HepG2 (cell line): ENCODE data around the gene EIF5B. TPM values are rescaled to one million over a fixed set of nuclear protein-coding genes. Genes with fewer than 3 reads are reported as not detected.

Source experiments
- ATAC-seq: fragments of 200-7000 bp; cut with Tn5 transposase; 3 replicates; pipeline ENCODE4 v1.9.1; 2020; ENCODE audit warnings: mild to moderate bottlenecking, moderate library complexity
- BruUV-seq: library from RNA; stranded (reverse); fragments of 400-500 nt; replicated peaks from 2 replicates; lab custom pipeline; 2021; lab: Mats Ljungman, UMichigan
- CTCF ChIA-PET: fragments of 300-600 bp; formaldehyde crosslinking; extraction: SDS; loops from one replicate; lab custom pipeline; 2021; ENCODE audit warnings: low total read pairs, inconsistent platforms, low intra/inter-chr PET ratio; lab: Yijun Ruan, JAX
- POLR2A ChIA-PET: fragments of 350-600 bp; sonication (Branson Sonifier 250); formaldehyde crosslinking; loops from one replicate; lab custom pipeline; 2020; ENCODE audit warnings: antibody characterized with exemption, inconsistent platforms; lab: Yijun Ruan, JAX
- DNase-seq: peaks from one replicate; pipeline ENCODE4 v3.0.0-alpha.2; 2015; ENCODE audit warnings: low spot score
- FAIRE-seq: peaks from 3 replicates; lab custom pipeline; 2011; peaks lifted over from hg19 to GRCh38; lab: Jason Lieb, UNC
- H2AFZ ChIP-seq: one replicate; pipeline ENCODE4 v1.6.1; 2011; ENCODE audit warnings: low read length, inconsistent platforms
- H3K27ac ChIP-seq: fragments of 300-600 bp; 3 replicates; pipeline ENCODE4 v1.8.0; 2011; ENCODE audit warnings: mixed run types, mild to moderate bottlenecking, mixed read lengths, low read length, inconsistent platforms; ENCODE audit not compliant: insufficient read depth; ENCODE audit errors: extremely low read length
- H3K27me3 ChIP-seq, 2 experiments: fragments of 200-600 bp in 1 of 2; 2 replicates in 1 of 2; 3 replicates in 1 of 2; pipeline versions ENCODE4 v1.6.0 to v1.8.0; 2011; ENCODE audit warnings: low read length in 2 of 2, mild to moderate bottlenecking in 2 of 2, moderate library complexity in 2 of 2, inconsistent platforms in 1 of 2; ENCODE audit not compliant: insufficient read depth in 2 of 2, control insufficient read depth in 1 of 2
- H3K36me3 ChIP-seq, 2 experiments: fragments of 200-600 bp in 1 of 2; replicated peaks in 1 of 2; 2 replicates in 1 of 2; 3 replicates in 1 of 2; pipeline versions ENCODE4 v1.5.1 to v1.8.0; 2011; ENCODE audit warnings: low read length in 2 of 2, inconsistent platforms in 1 of 2; ENCODE audit not compliant: insufficient read depth in 2 of 2, control insufficient read depth in 1 of 2
- H3K4me1 ChIP-seq: 2 replicates; pipeline ENCODE4 v1.5.1; 2012; ENCODE audit warnings: low read length, inconsistent platforms; ENCODE audit not compliant: insufficient read depth
- H3K4me2 ChIP-seq: 2 replicates; pipeline ENCODE4 v1.6.0; 2011; ENCODE audit warnings: low read depth, low read length, inconsistent platforms
- H3K4me3 ChIP-seq, 3 experiments: fragments of 200-600 bp in 1 of 3; sonication (generic), shearing (Covaris generic) in 1 of 3; replicated peaks in 1 of 3; 2 replicates each; pipeline ENCODE4 v1.5.1; 2011 to 2016; ENCODE audit warnings: low read length in 3 of 3, inconsistent platforms in 2 of 3, low read depth in 2 of 3, mild to moderate bottlenecking in 2 of 3, control low read depth in 1 of 3, mixed read lengths in 1 of 3; ENCODE audit not compliant: insufficient read depth in 1 of 3
- H3K79me2 ChIP-seq: one replicate; pipeline ENCODE4 v1.6.1; 2011; ENCODE audit warnings: low read length, inconsistent platforms; ENCODE audit not compliant: insufficient read depth
- H3K9ac ChIP-seq: 2 replicates; pipeline ENCODE4 v1.6.0; 2011; ENCODE audit warnings: mild to moderate bottlenecking, low read depth, low read length, inconsistent platforms; ENCODE audit not compliant: insufficient read depth
- H3K9me3 ChIP-seq: 2 replicates; pipeline ENCODE4 v1.5.1; 2012; ENCODE audit warnings: mild to moderate bottlenecking, low read length
- H4K20me1 ChIP-seq: 2 replicates; pipeline ENCODE4 v1.6.0; 2011; ENCODE audit warnings: inconsistent platforms, mild to moderate bottlenecking, low read length, moderate library complexity; ENCODE audit not compliant: insufficient read depth
- ATRX ChIP-seq: sonication (generic); formaldehyde crosslinking; IDR thresholded peaks from 2 replicates; pipeline ENCODE4 v1.4.0; 2020; ENCODE audit warnings: missing genetic modification reagents, borderline replicate concordance
- FOXA3 ChIP-seq: IDR thresholded peaks from 2 replicates; pipeline ENCODE4 v1.6.1; 2016; ENCODE audit warnings: missing genetic modification reagents, missing compliant biosample characterization
- FOXJ3 ChIP-seq: sonication (generic); formaldehyde crosslinking; IDR thresholded peaks from 2 replicates; pipeline ENCODE4 v1.4.0; 2020; ENCODE audit warnings: missing genetic modification reagents, mild to moderate bottlenecking, borderline replicate concordance
- GTF2F1 ChIP-seq: fragments of 150-350 bp; IDR thresholded peaks from 2 replicates; pipeline ENCODE4 v1.6.1; 2014; ENCODE audit warnings: low read length
- HMGA1 ChIP-seq: sonication (generic); formaldehyde crosslinking; conservative IDR thresholded peaks from 2 replicates; pipeline ENCODE4 v1.4.0; 2020; ENCODE audit warnings: missing genetic modification reagents
- MAFF ChIP-seq: IDR thresholded peaks from 2 replicates; pipeline ENCODE4 v1.6.1; 2011; ENCODE audit warnings: low read depth, low read length, improper control_type of control experiment
- MIXL1 ChIP-seq: IDR thresholded peaks from 2 replicates; pipeline ENCODE4 v1.6.1; 2016
- MTF2 ChIP-seq: sonication (generic); formaldehyde crosslinking; IDR thresholded peaks from 2 replicates; pipeline ENCODE4 v1.5.0; 2020; ENCODE audit warnings: missing genetic modification reagents, borderline replicate concordance
- PCBP2 ChIP-seq: fragments of 200-400 bp; formaldehyde crosslinking; optimal IDR thresholded peaks from 2 replicates; pipeline ENCODE3; 2018; ENCODE audit warnings: low read length, low read depth; ENCODE audit not compliant: poor library complexity, severe bottlenecking
- PHF20 ChIP-seq: sonication (generic); formaldehyde crosslinking; IDR thresholded peaks from 2 replicates; pipeline ENCODE4 v1.5.0; 2020; ENCODE audit warnings: mild to moderate bottlenecking, missing genetic modification reagents
- RELA ChIP-seq: sonication (generic); formaldehyde crosslinking; IDR thresholded peaks from 2 replicates; pipeline ENCODE4 v1.4.0; 2020; ENCODE audit warnings: missing genetic modification reagents
- RFXANK ChIP-seq: IDR thresholded peaks from 2 replicates; pipeline ENCODE4 v1.6.1; 2016
- RFXAP ChIP-seq: sonication (generic); formaldehyde crosslinking; IDR thresholded peaks from 2 replicates; pipeline ENCODE4 v1.4.0; 2020; ENCODE audit warnings: missing genetic modification reagents, borderline replicate concordance
- YY1 ChIP-seq: IDR thresholded peaks from 2 replicates; pipeline ENCODE4 v1.6.1; 2011; ENCODE audit warnings: low read length, low read depth, moderate library complexity, mild to moderate bottlenecking; ENCODE audit not compliant: insufficient read depth, insufficient replicate concordance
- ZNF136 ChIP-seq: sonication (generic); formaldehyde crosslinking; IDR thresholded peaks from 2 replicates; pipeline ENCODE4 v1.8.1; 2022; ENCODE audit warnings: low read depth, mild to moderate bottlenecking, moderate library complexity, missing genetic modification reagents
- ZNF160 ChIP-seq: sonication (generic); formaldehyde crosslinking; IDR thresholded peaks from 2 replicates; pipeline ENCODE4 v1.8.0; 2022; ENCODE audit warnings: mild to moderate bottlenecking, inconsistent platforms, missing genetic modification reagents
- ZNF510 ChIP-seq: sonication (generic); formaldehyde crosslinking; IDR thresholded peaks from 2 replicates; pipeline ENCODE4 v1.4.0; 2020; ENCODE audit warnings: low read depth, mild to moderate bottlenecking, missing genetic modification reagents
- ZNF781 ChIP-seq: sonication (generic); formaldehyde crosslinking; IDR thresholded peaks from 2 replicates; pipeline ENCODE4 v1.5.1; 2020; ENCODE audit warnings: borderline replicate concordance, mild to moderate bottlenecking, missing genetic modification reagents; ENCODE audit errors: not compliant biosample characterization
- WGBS: methylation state at CpG from one replicate; pipeline ENCODE4 v1.1.6; 2017; ENCODE audit warnings: low lambda C conversion rate; 5-methylcytosine and 5-hydroxymethylcytosine counted together
- in situ Hi-C: cut with HindIII; loops from 2 replicates; pipeline ENCODE4 v1.10.0; 2017; ENCODE audit warnings: low pct_unique_long_range_greater_than_20kb; ENCODE audit not compliant: extremely low pct_ligation_motif_present
- intact Hi-C: fragments of 100-400 bp; cut with micrococcal nuclease; formaldehyde crosslinking; loops from one replicate; pipeline ENCODE4 v1.10.0; 2022; ENCODE audit not compliant: unreplicated experiment
- polyA plus RNA-seq, 8 experiments: library from polyadenylated mRNA; depleted of rRNA in 3 of 8; stranded (reverse) in 7 of 8; unstranded in 1 of 8; fragments of >200 nt; fragmentation: Illumina TruSeq in 4 of 8; extraction: Trizol in 4 of 8; gene quantifications; 2 replicates each; pipeline versions ENCODE4 v1.2.1 to v1.2.3, GENCODE V29; 2011 to 2016; ENCODE audit warnings: low read depth in 4 of 8, missing spikeins in 1 of 8, mixed read lengths in 1 of 8; ENCODE audit not compliant: insufficient read depth in 1 of 8
- total RNA-seq, 5 experiments: library from RNA; depleted of rRNA; stranded (reverse); fragments of >200 nt; fragmentation: Illumina TruSeq; extraction: Trizol; gene quantifications; 2 replicates each; pipeline ENCODE4 v1.2.3, GENCODE V29; 2016; ENCODE audit warnings: low read depth in 1 of 5
- TF ChIP-seq, protein P1 (sequence below): sonication (generic); formaldehyde crosslinking; conservative IDR thresholded peaks from 2 replicates; pipeline ENCODE4 v1.4.0; 2020; ENCODE audit warnings: missing genetic modification reagents
- TF ChIP-seq, protein P2 (sequence below): sonication (generic); formaldehyde crosslinking; IDR thresholded peaks from 2 replicates; pipeline ENCODE4 v1.5.0; 2020; ENCODE audit warnings: missing genetic modification reagents

Gene EIF5B
- total and polyA plus RNA-seq, 2 of the 13 experiments (the other 11 are each of a cell fraction or from before 2014, with no cell fraction given), result 8.8 to 32.1 TPM

DNA sequence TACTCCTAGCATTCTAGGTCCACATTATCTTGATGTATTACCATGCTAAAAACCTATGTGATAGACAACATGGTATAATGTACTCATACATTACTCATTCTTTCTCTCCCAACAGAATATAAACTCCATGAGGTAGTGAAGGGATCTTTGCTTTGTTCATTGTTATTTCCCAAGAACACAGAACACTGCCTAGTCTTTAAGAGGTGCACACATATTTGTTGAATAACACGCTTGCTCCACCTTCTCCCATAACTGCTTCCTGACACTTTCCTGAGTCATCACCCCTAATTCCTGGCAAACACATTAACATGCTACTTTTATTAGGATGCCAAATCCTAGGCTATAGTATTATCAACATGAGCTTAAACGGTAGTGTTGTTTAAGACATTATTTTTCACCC lies 111.4 kb downstream of the EIF5B start:
- no peaks in the 10 kb centered on the region for H4K20me1 ChIP-seq
- no peak overlapping the region for H3K4me2 ChIP-seq
- no peak overlapping the region for H3K4me3 ChIP-seq
- no peak overlapping the region for H3K9ac ChIP-seq
- 99% methylated on average over 2 of the region's 2 CpGs for WGBS
- H3K27ac ChIP-seq, result no peak overlapping the region
- peaks cover 17 to 59% of the 10 kb centered on the region in 2 experiments for H3K36me3 ChIP-seq
- ChIA-PET POLR2A (no interaction called here), CTCF (no interaction called here)
- H3K4me1 ChIP-seq, result no peaks in the 10 kb centered on the region
- no peak overlapping the region for H2AFZ ChIP-seq
- no TSS peak for BruUV-seq
- no peak for ATAC-seq
- FAIRE-seq, result no peak
- no peak for DNase-seq
- no peaks in the 10 kb centered on the region for H3K27me3 ChIP-seq
- intact Hi-C loops (no loop called here), in situ Hi-C loops (no loop called here)
- peaks cover 33% of the 10 kb centered on the region for H3K79me2 ChIP-seq
- TF ChIP-seq RELA (CRISPR knock-in tag) (no peak), FOXJ3 (CRISPR knock-in tag) (no peak), PCBP2 (no peak), MTF2 (CRISPR knock-in tag) (no peak), FOXA3 (CRISPR knock-in tag) (no peak), PHF20 (CRISPR knock-in tag) (no peak), MAFF (no peak), RFXAP (CRISPR knock-in tag) (no peak), MIXL1 (CRISPR knock-in tag) (no peak), GTF2F1 (no peak), ZNF160 (no peak), ATRX (CRISPR knock-in tag) (no peak), ZNF136 (no peak), HMGA1 (no peak), YY1 (no peak), ZNF781 (CRISPR knock-in tag) (no peak), ZNF510 (CRISPR knock-in tag) (no peak), RFXANK (no peak)
- TF ChIP-seq, protein P1, sequence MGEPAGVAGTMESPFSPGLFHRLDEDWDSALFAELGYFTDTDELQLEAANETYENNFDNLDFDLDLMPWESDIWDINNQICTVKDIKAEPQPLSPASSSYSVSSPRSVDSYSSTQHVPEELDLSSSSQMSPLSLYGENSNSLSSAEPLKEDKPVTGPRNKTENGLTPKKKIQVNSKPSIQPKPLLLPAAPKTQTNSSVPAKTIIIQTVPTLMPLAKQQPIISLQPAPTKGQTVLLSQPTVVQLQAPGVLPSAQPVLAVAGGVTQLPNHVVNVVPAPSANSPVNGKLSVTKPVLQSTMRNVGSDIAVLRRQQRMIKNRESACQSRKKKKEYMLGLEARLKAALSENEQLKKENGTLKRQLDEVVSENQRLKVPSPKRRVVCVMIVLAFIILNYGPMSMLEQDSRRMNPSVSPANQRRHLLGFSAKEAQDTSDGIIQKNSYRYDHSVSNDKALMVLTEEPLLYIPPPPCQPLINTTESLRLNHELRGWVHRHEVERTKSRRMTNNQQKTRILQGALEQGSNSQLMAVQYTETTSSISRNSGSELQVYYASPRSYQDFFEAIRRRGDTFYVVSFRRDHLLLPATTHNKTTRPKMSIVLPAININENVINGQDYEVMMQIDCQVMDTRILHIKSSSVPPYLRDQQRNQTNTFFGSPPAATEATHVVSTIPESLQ, result no peak
- TF ChIP-seq, protein P2, sequence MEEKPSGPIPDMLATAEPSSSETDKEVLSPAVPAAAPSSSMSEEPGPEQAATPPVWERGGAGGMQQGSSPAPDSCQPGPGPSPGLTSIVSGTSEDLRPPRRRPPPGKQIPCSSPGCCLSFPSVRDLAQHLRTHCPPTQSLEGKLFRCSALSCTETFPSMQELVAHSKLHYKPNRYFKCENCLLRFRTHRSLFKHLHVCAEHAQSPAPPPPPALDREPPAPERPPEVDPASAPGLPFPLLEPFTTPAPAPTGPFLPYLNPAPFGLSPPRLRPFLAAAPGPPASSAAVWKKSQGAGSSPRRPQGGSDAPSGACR (CRISPR knock-in tag), result no peak
- H3K9me3 ChIP-seq, result no peaks in the 10 kb centered on the region
